H9 (cell line): Measurements from ENCODE around the gene C1orf141. TPM values are rescaled to one million over a fixed set of nuclear protein-coding genes. Genes with fewer than 3 reads are reported as not detected.

Experiments
- DNase-seq: peaks from one replicate; pipeline ENCODE4 v3.0.0-alpha.2; 2017
- H2AFZ ChIP-seq: one replicate; pipeline ENCODE4 v1.6.1; 2013; ENCODE audit warnings: mild to moderate bottlenecking, low read length, control low read depth, moderate library complexity
- H2AK5ac ChIP-seq: 2 replicates; pipeline ENCODE4 v1.6.1; 2013; ENCODE audit warnings: low read length, control low read depth, mixed read lengths; ENCODE audit not compliant: insufficient read length
- H2BK120ac ChIP-seq: one replicate; pipeline ENCODE4 v1.6.1; 2013; ENCODE audit warnings: low read depth, mild to moderate bottlenecking, low read length, control low read depth, inconsistent platforms; ENCODE audit not compliant: poor library complexity, severe bottlenecking
- H2BK12ac ChIP-seq: 2 replicates; pipeline ENCODE4 v1.6.1; 2013; ENCODE audit warnings: low read length, control low read depth, mixed read lengths, low read depth; ENCODE audit not compliant: insufficient read length
- H2BK15ac ChIP-seq: 2 replicates; pipeline ENCODE4 v1.6.1; 2013; ENCODE audit warnings: low read depth, low read length, control low read depth
- H2BK20ac ChIP-seq: one replicate; pipeline ENCODE4 v1.6.1; 2013; ENCODE audit warnings: low read depth, mild to moderate bottlenecking, low read length, control low read depth, inconsistent platforms; ENCODE audit not compliant: poor library complexity, severe bottlenecking
- H2BK5ac ChIP-seq: 2 replicates; pipeline ENCODE4 v1.6.1; 2013; ENCODE audit warnings: low read length, control low read depth, mixed read lengths; ENCODE audit not compliant: insufficient read length
- H3K14ac ChIP-seq: 2 replicates; pipeline ENCODE4 v1.6.1; 2013; ENCODE audit warnings: low read length, control low read depth; ENCODE audit not compliant: insufficient read depth
- H3K18ac ChIP-seq: 2 replicates; pipeline ENCODE4 v1.6.1; 2013; ENCODE audit warnings: low read depth, mild to moderate bottlenecking, mixed read lengths, low read length, control low read depth; ENCODE audit not compliant: insufficient read length
- H3K23ac ChIP-seq: 2 replicates; pipeline ENCODE4 v1.6.1; 2013; ENCODE audit warnings: low read length, control low read depth, mixed read lengths, low read depth; ENCODE audit not compliant: insufficient read length
- H3K23me2 ChIP-seq: 2 replicates; pipeline ENCODE4 v1.6.1; 2013; ENCODE audit warnings: low read depth, mild to moderate bottlenecking, mixed read lengths, low read length, control low read depth; ENCODE audit not compliant: insufficient read length, poor library complexity, severe bottlenecking
- H3K27ac ChIP-seq: 2 replicates; pipeline ENCODE4 v1.5.1; 2013; ENCODE audit warnings: low read length, control low read depth, mixed read lengths, low read depth; ENCODE audit not compliant: insufficient read length
- H3K27me3 ChIP-seq: 2 replicates; pipeline ENCODE4 v1.6.1; 2013; ENCODE audit warnings: low read length, control low read depth, inconsistent platforms; ENCODE audit not compliant: insufficient read depth
- H3K4ac ChIP-seq: 2 replicates; pipeline ENCODE4 v1.6.1; 2013; ENCODE audit warnings: low read depth, mild to moderate bottlenecking, control low read depth, inconsistent platforms, low read length, moderate library complexity
- H3K4me1 ChIP-seq: 2 replicates; pipeline ENCODE4 v1.6.1; 2013; ENCODE audit warnings: low read length, control low read depth, inconsistent platforms; ENCODE audit not compliant: insufficient read depth
- H3K4me2 ChIP-seq: 2 replicates; pipeline ENCODE4 v1.6.1; 2013; ENCODE audit warnings: low read length, control low read depth, mixed read lengths; ENCODE audit not compliant: insufficient read length, insufficient read depth
- H3K56ac ChIP-seq: 2 replicates; pipeline ENCODE4 v1.6.1; 2013; ENCODE audit warnings: low read depth, mild to moderate bottlenecking, mixed read lengths, low read length, control low read depth; ENCODE audit not compliant: insufficient read length
- H3K79me1 ChIP-seq: 2 replicates; pipeline ENCODE4 v1.6.1; 2013; ENCODE audit warnings: low read depth, mild to moderate bottlenecking, moderate library complexity, low read length, control low read depth, inconsistent platforms; ENCODE audit not compliant: insufficient read depth, poor library complexity, severe bottlenecking
- H3K79me2 ChIP-seq: 2 replicates; pipeline ENCODE4 v1.6.1; 2013; ENCODE audit warnings: low read length, control low read depth, inconsistent platforms; ENCODE audit not compliant: insufficient read depth
- H3K9ac ChIP-seq: 2 replicates; pipeline ENCODE4 v1.6.1; 2013; ENCODE audit warnings: low read length, control low read depth, mixed read lengths; ENCODE audit not compliant: insufficient read length; ENCODE audit errors: extremely low read depth
- H3K9me3 ChIP-seq: one replicate; pipeline ENCODE4 v1.6.1; 2013; ENCODE audit warnings: low read depth, low read length, inconsistent platforms; ENCODE audit not compliant: control insufficient read depth
- H3T11ph ChIP-seq: one replicate; pipeline ENCODE4 v1.6.1; 2013; ENCODE audit warnings: mild to moderate bottlenecking, low read length, control low read depth, inconsistent platforms
- H4K20me1 ChIP-seq: one replicate; pipeline ENCODE4 v1.6.1; 2013; ENCODE audit not compliant: control insufficient read depth, insufficient read length, insufficient read depth
- H4K5ac ChIP-seq: 2 replicates; pipeline ENCODE4 v1.6.1; 2013; ENCODE audit warnings: low read depth, mild to moderate bottlenecking, mixed read lengths, low read length, control low read depth; ENCODE audit not compliant: insufficient read length
- H4K8ac ChIP-seq: replicated peaks from 2 replicates; pipeline ENCODE4 v1.6.1; 2013; ENCODE audit warnings: low read length, control low read depth, mixed read lengths, low read depth; ENCODE audit not compliant: insufficient read length
- H4K91ac ChIP-seq: 2 replicates; pipeline ENCODE4 v1.6.1; 2013; ENCODE audit warnings: low read depth, mild to moderate bottlenecking, moderate library complexity, mixed read lengths, low read length, control low read depth; ENCODE audit not compliant: insufficient read length
- H3K27ac Mint-ChIP-seq, 3 experiments: 2 replicates in 2 of 3; 3 replicates in 1 of 3; pipeline ENCODE4 v1.8.0; 2020 to 2021; ENCODE audit warnings: mixed read lengths in 3 of 3, mild to moderate bottlenecking in 1 of 3, moderate library complexity in 1 of 3
- H3K27me3 Mint-ChIP-seq: 2 replicates; pipeline ENCODE4 v1.8.0; 2021; ENCODE audit warnings: low read depth, mild to moderate bottlenecking, moderate library complexity, mixed read lengths
- H3K36me3 Mint-ChIP-seq, 3 experiments: 2 replicates in 2 of 3; 3 replicates in 1 of 3; pipeline ENCODE4 v1.8.0; 2020 to 2021; ENCODE audit warnings: low read depth in 3 of 3, mixed read lengths in 3 of 3; ENCODE audit not compliant: insufficient read depth in 1 of 3
- H3K4me1 Mint-ChIP-seq, 2 experiments: 2 replicates each; pipeline ENCODE4 v1.8.0; 2020; ENCODE audit warnings: mixed read lengths in 2 of 2
- H3K4me3 Mint-ChIP-seq, 2 experiments: 2 replicates in 1 of 2; 3 replicates in 1 of 2; pipeline ENCODE4 v1.8.0; 2020 to 2021; ENCODE audit warnings: mild to moderate bottlenecking in 2 of 2, mixed read lengths in 2 of 2, moderate library complexity in 1 of 2
- H3K9me3 Mint-ChIP-seq, 2 experiments: 2 replicates in 1 of 2; 3 replicates in 1 of 2; pipeline ENCODE4 v1.8.0; 2020; ENCODE audit warnings: mild to moderate bottlenecking in 2 of 2, mixed read lengths in 2 of 2, moderate library complexity in 1 of 2
- CTCF ChIP-seq: fragments of 200-600 bp; sonication (generic); conservative IDR thresholded peaks from 3 replicates; pipeline ENCODE4 v1.8.0; 2021; ENCODE audit warnings: antibody characterized with exemption, mild to moderate bottlenecking
- WGBS: extraction: QIAGEN DNeasy Blood & Tissue Kit; methylation state at CpG from one replicate; pipeline ENCODE4 v1.1.7; 2013; ENCODE audit warnings: missing lambda C conversion rate, low lambda C conversion rate, mixed read lengths; ENCODE audit not compliant: insufficient read length; ENCODE audit errors: extremely low coverage; 5-methylcytosine and 5-hydroxymethylcytosine counted together
- total RNA-seq: library from RNA; stranded (reverse); gene quantifications from 2 replicates; pipeline ENCODE4 v1.2.1, GENCODE V29; 2021

The C1orf141 gene
- total RNA-seq, 1 experiment from 2014 or later: not detected

DNA sequence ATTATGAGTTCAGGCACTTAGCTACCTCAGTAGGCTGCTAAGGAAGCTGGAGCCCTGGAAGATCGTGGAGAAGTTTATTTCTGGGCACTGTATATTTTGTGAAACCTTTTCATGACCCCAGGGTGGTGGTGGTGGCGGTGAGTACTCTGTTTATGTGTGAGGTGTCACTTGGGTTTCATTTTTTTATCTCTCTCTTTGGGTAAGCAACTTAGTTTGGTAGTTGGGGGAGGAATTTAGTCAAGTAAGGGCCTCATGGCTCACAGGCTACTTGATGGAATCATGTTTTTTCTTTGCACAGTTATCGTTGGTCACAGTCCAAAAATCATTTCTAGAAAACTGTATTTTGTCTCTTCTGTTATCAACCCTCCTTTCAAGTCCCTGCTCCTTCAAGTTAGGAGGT, 33.9 kb downstream of the C1orf141 start:
- H2BK5ac ChIP-seq: no peak overlapping the region
- no peak overlapping the region for H3K18ac ChIP-seq
- no peak overlapping the region for H4K5ac ChIP-seq
- no peak overlapping the region for H2AK5ac ChIP-seq
- no CpG with 5 or more reads among the region's 3 CpGs for WGBS
- no peak for DNase-seq
- H3K9ac ChIP-seq: no peak overlapping the region
- no peak overlapping the region for H3T11ph ChIP-seq
- H3K56ac ChIP-seq: no peak overlapping the region
- H2BK15ac ChIP-seq: no peak overlapping the region
- no peaks in the 10 kb centered on the region for H3K9me3 ChIP-seq
- H2BK120ac ChIP-seq: no peak overlapping the region
- no peak overlapping the region for H2BK20ac ChIP-seq
- no peak overlapping the region for H3K4me3 Mint-ChIP-seq
- no peak overlapping the region for H4K91ac ChIP-seq
- H3K4ac ChIP-seq: no peak overlapping the region
- H3K4me1 Mint-ChIP-seq: peaks cover 9% of the 10 kb centered on the region in 2 experiments
- no peaks in the 10 kb centered on the region for H3K79me2 ChIP-seq
- H3K14ac ChIP-seq: no peak overlapping the region
- H3K4me1 ChIP-seq: peaks cover 5% of the 10 kb centered on the region
- no peaks in the 10 kb centered on the region; a peak in 1 of 5 replicates for H3K9me3 Mint-ChIP-seq
- H3K27ac ChIP-seq: no peak overlapping the region
- H3K23me2 ChIP-seq: no peaks in the 10 kb centered on the region
- H3K79me1 ChIP-seq: no peaks in the 10 kb centered on the region
- H2AFZ ChIP-seq: no peak overlapping the region
- no peaks in the 10 kb centered on the region for H3K36me3 Mint-ChIP-seq
- no peak overlapping the region for H3K23ac ChIP-seq
- no peak overlapping the region for H3K27ac Mint-ChIP-seq
- no peak overlapping the region for H3K4me2 ChIP-seq
- H3K27me3 Mint-ChIP-seq: no peaks in the 10 kb centered on the region
- no peaks in the 10 kb centered on the region for H3K27me3 ChIP-seq
- TF ChIP-seq CTCF: no peak
- no peak overlapping the region for H2BK12ac ChIP-seq
- no peaks in the 10 kb centered on the region for H4K20me1 ChIP-seq
- no peak overlapping the region for H4K8ac ChIP-seq
